Ascending aorta (tissue), 2 donors: ENCODE data around the gene MYO6. TPM values are rescaled to one million over a fixed set of nuclear protein-coding genes. Genes with fewer than 3 reads are reported as not detected.

Source experiments
- DNase-seq, 2 donors: peaks; one replicate each; pipeline ENCODE4 v3.0.0-alpha.2; 2019; ENCODE audit warnings: low spot score in 2 of 2
- H3K27ac ChIP-seq, 2 donors: fragments of 200-600 bp; sonication (generic); one replicate each; pipeline ENCODE4 v1.5.1; 2016 to 2017; ENCODE audit warnings: mild to moderate bottlenecking in 1 of 2
- H3K27me3 ChIP-seq: fragments of 200-600 bp; sonication (generic); one replicate; pipeline ENCODE4 v1.5.1; 2017
- H3K36me3 ChIP-seq, 2 donors: fragments of 200-600 bp; sonication (generic); one replicate each; pipeline ENCODE4 v1.5.1; 2016
- H3K4me1 ChIP-seq, 2 donors: fragments of 200-600 bp; sonication (generic); one replicate each; pipeline ENCODE4 v1.5.1; 2016 to 2017; ENCODE audit warnings: mild to moderate bottlenecking in 1 of 2
- H3K4me3 ChIP-seq, 2 donors: fragments of 200-600 bp; sonication (generic); one replicate each; pipeline ENCODE4 v1.5.1; 2016 to 2017; ENCODE audit warnings: mild to moderate bottlenecking in 1 of 2
- H3K9me3 ChIP-seq, 2 donors: fragments of 200-600 bp; sonication (generic); one replicate each; pipeline ENCODE4 v1.5.1; 2016
- CTCF ChIP-seq, 3 experiments: fragments of 200-600 bp in 2 of 3; fragments of 450-650 bp in 1 of 3; sonication (generic) in 2 of 3; IDR thresholded peaks; one replicate each; pipeline ENCODE4 v1.5.1; 2016 to 2019; ENCODE audit warnings: antibody characterized with exemption in 3 of 3, mild to moderate bottlenecking in 1 of 3, moderate library complexity in 1 of 3
- intact Hi-C: fragments of 100-400 bp; cut with DNase I; formaldehyde crosslinking; loops from one replicate; pipeline ENCODE4 v1.15.1; 2023
- total RNA-seq: library from RNA; depleted of rRNA; stranded (reverse); fragments of >200 nt; gene quantifications from one replicate; pipeline ENCODE4 v1.1.0, GENCODE V29; 2016

MYO6 gene
- total RNA-seq, 1 donor from 2014 or later: 3.7 TPM

GRCh38 chr6:75937846-75938245 is 188.8 kb downstream of the MYO6 start:
- H3K4me1 ChIP-seq: peaks cover 0 to 2% of the 10 kb centered on the region in 2 donors
- H3K27ac ChIP-seq: no peak overlapping the region
- H3K4me3 ChIP-seq: no peak overlapping the region
- H3K9me3 ChIP-seq: no peaks in the 10 kb centered on the region
- DNase-seq: no peak
- H3K36me3 ChIP-seq: no peaks in the 10 kb centered on the region
- H3K27me3 ChIP-seq: no peaks in the 10 kb centered on the region
- TF ChIP-seq CTCF (IDR thresholded peaks at IDR 0.05): no peak
- intact Hi-C loops: loop anchor here (10.0 kb wide), 1 partner anchor 947 kb away; no protein-coding TSS in a partner anchor

DNA sequence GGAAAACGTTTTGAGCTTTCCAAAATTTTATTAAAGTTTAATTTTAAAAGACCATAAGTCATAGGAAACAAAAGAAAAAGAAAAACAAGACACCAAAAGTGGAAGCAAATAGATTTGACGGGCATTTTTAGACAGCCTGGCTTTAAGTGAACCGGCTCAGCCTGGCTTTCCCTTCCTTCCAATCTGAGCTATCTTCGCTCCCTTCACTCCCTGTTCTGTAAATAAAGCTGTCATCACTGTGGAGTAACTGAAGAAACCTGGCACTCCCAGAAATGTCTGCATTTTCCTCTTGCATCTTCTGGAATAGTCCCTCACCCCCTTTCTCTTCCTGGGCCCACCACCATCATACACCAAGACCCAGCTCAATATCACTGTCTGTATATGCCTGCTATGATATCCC is 191.5 kb downstream of the MYO6 start:
- DNase-seq: no peak
- no peak overlapping the region for H3K27ac ChIP-seq
- no peaks in the 10 kb centered on the region for H3K36me3 ChIP-seq
- H3K4me3 ChIP-seq: no peak overlapping the region
- no peaks in the 10 kb centered on the region for H3K27me3 ChIP-seq
- TF ChIP-seq CTCF (IDR thresholded peaks at IDR 0.05): no peak
- no peaks in the 10 kb centered on the region for H3K9me3 ChIP-seq
- no peaks in the 10 kb centered on the region for H3K4me1 ChIP-seq
- intact Hi-C loops: no loop called here

DNA sequence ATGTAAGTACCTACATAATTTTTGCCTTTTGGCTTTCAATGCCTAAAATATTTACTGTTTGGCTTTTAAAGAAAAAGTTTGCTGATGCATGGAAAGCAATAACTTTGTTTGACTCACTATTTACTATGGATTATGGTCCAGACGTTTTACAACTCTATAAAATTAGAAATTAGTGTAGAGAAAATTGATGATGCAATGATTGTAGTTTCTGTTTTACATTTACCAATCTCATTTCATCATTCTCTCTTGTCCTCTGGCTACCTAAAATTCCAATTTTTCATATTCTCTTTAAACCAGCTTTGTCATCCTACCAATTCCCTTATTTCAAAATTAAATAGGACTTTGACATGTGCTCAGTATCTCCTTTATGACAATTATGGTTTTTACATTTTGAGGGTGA is 192.5 kb downstream of the MYO6 start:
- H3K27me3 ChIP-seq: no peaks in the 10 kb centered on the region
- no peak overlapping the region for H3K4me3 ChIP-seq
- DNase-seq: no peak
- intact Hi-C loops: no loop called here
- H3K9me3 ChIP-seq: no peaks in the 10 kb centered on the region
- no peaks in the 10 kb centered on the region for H3K36me3 ChIP-seq
- H3K27ac ChIP-seq: no peak overlapping the region
- TF ChIP-seq CTCF (IDR thresholded peaks at IDR 0.05): no peak
- no peaks in the 10 kb centered on the region for H3K4me1 ChIP-seq

GRCh38 chr6:75943381-75943780 is 194.3 kb downstream of the MYO6 start:
- Histone ChIP-seq H3K9me3 (no peaks in the 10 kb centered on the region), H3K4me1 (no peaks in the 10 kb centered on the region), H3K36me3 (no peaks in the 10 kb centered on the region), H3K27me3 (no peaks in the 10 kb centered on the region), H3K4me3 (no peak overlapping the region), H3K27ac (no peak overlapping the region)
- TF ChIP-seq CTCF (IDR thresholded peaks at IDR 0.05): no peak
- DNase-seq: no peak
- intact Hi-C loops: no loop called here

DNA sequence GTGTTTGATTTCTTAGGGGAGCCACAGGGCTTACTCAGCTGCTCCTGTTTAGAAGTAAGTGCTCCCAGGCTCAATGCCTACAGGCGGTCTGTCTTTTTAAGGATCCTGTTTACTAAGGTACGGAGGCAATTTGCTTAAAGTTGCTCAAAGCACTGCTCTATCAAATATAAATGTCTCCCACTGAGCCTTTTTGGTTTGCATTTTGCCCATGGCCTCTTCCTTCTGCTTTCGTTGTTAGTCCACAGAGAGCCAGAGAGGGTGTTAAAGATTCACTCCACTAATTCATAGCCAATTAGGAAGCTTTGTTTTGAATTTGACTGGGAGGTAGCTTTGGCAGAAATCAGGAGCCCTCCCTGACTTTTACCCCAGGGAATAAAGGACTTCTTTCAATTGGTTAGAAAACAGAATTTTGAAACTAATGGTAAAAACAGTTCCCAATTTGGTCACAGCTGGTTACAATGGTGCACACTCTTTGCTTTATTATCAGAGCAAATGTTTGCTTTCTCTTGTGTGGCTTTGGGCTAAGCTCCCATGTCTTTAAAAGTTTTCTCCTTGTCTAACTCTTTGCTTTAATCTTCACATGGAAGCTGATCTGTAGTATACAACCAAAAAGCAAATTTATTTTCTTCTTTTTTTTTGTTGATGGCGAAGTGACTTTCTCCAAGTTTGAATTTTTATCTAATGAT is 197.2 kb downstream of the MYO6 start:
- no peaks in the 10 kb centered on the region for H3K27me3 ChIP-seq
- DNase-seq: no peak
- no peak for TF ChIP-seq CTCF (IDR thresholded peaks at IDR 0.05)
- H3K4me1 ChIP-seq: no peaks in the 10 kb centered on the region
- intact Hi-C loops: no loop called here
- no peak overlapping the region for H3K4me3 ChIP-seq
- no peak overlapping the region for H3K27ac ChIP-seq
- no peaks in the 10 kb centered on the region for H3K9me3 ChIP-seq
- H3K36me3 ChIP-seq: no peaks in the 10 kb centered on the region

DNA sequence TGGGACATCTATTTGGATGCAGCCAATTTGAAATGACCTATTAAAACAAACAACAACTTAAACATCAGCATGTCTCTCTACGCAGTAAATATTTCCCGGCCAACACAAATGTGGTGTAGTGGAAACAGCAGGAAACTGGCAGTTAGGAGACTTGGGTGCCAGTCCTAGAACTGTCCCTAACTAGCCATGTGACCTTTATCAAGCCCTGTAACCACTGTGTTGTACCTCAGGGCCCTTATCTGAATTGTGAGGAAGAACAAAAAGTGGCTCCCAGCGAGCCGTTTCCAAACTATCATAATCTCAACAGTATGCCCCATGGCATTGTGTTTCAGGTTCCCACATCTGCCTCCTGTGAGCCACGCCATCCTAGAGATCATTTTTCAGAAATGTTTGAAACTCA is 198.9 kb downstream of the MYO6 start:
- Histone ChIP-seq H3K4me3 (no peak overlapping the region), H3K9me3 (no peaks in the 10 kb centered on the region), H3K27me3 (no peaks in the 10 kb centered on the region), H3K27ac (no peak overlapping the region), H3K4me1 (no peaks in the 10 kb centered on the region), H3K36me3 (no peaks in the 10 kb centered on the region)
- no peak for DNase-seq
- no peak for TF ChIP-seq CTCF (IDR thresholded peaks at IDR 0.05)
- intact Hi-C loops: no loop called here
